ENCODE data around the gene SPDYE3.
"Not testable (repeated sequence)": the region's sequence is repeated elsewhere in the genome, so short reads cannot be mapped to it uniquely, and the experiment has no call there.

- not testable (repeated sequence) for TF ChIP-seq EZH2phosphoT487 (IDR thresholded peaks at IDR 0.05; ENCODE audit: insufficient read depth, low read depth); EZH2 (IDR thresholded peaks at IDR 0.05; ENCODE audit: insufficient read depth, poor library complexity, severe bottlenecking)
Measured at GRCh38 chr7:100304526-100304925, 3.0 kb upstream of the SPDYE3 start.

All from GM23248 (cell line).